HG03103 (cell line): ENCODE measurements around the gene STN1.

Experiments
- ATAC-seq: cut with Tn5 transposase; IDR thresholded peaks from one replicate; pipeline ENCODE4 v1.9.1; 2021; ENCODE audit warnings: low read depth; ENCODE audit not compliant: unreplicated experiment

STN1 gene, protein sequence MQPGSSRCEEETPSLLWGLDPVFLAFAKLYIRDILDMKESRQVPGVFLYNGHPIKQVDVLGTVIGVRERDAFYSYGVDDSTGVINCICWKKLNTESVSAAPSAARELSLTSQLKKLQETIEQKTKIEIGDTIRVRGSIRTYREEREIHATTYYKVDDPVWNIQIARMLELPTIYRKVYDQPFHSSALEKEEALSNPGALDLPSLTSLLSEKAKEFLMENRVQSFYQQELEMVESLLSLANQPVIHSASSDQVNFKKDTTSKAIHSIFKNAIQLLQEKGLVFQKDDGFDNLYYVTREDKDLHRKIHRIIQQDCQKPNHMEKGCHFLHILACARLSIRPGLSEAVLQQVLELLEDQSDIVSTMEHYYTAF

DNA sequence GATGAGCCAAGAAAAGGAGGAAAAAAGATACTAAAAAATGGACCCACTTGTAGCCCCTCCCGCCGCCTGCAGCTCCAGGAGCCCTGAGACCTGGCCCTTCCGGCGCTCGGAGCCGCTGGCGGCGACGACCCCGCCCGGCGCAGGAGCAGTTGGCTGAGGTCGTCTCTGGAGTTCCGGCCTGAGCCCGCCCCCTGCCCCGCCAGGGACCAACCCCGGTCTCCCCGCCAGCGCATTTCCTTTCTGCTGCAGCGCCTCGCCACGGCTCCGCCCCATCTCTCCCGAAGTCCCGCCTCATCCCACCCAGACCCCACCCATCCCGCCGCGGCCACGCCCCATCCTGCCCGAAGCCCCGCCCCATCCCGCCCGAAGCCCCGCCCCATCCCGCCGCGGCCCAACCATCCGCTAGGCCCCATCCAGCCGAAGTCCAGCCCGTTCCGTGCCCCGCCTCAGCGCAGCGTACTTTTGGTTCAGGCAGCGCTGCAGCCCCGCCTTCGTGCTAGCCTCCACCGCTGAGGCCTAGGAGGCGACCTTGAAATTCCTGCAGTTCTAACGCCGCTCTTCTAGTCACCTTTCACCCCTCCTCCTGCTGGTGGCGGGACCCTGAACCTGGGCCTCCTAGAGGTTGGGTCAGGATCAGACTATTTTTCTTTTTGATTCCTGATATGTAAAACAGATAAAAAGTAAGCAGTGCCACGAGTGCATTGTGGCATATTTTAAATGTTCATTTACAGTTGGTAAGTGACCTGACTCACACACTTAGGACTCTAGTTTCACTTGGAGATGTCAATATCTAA, at the start of gene STN1:
TSS of gene STN1 (minus strand) at position 132 of the 794 bp plus-strand sequence. CDS start 590 bp downstream, outside the sequence.
- peak; percentile 92 for ATAC-seq

DNA sequence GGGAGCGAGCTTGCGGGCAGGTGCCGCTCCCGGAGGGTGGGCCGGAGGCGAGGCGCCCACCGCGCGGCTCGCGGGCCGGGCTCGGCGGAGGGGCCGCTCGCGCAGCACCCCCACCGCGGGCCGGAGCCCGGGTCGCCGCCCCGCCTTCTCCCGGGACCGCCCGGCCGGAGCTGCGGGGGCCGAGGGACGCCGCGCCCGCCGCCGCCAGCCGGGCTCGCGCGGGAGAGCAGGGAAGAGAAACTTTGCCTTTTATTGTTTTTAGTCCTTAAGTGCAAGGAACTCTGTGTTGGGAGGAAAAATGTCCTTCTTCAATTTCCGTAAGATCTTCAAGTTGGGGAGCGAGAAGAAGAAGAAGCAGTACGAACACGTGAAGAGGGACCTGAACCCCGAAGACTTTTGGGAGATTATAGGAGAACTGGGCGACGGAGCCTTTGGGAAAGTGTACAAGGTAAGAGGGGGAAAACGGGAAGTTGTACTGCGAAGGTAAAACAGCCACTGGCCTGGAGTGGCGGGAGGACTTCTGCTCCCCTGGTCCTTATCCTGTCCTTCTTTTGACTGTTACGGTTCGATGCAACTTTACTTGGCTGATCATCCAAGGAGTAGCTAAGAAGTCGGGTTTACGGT, 49.6 kb upstream of the STN1 start:
- ATAC-seq, result peak; percentile 31

DNA sequence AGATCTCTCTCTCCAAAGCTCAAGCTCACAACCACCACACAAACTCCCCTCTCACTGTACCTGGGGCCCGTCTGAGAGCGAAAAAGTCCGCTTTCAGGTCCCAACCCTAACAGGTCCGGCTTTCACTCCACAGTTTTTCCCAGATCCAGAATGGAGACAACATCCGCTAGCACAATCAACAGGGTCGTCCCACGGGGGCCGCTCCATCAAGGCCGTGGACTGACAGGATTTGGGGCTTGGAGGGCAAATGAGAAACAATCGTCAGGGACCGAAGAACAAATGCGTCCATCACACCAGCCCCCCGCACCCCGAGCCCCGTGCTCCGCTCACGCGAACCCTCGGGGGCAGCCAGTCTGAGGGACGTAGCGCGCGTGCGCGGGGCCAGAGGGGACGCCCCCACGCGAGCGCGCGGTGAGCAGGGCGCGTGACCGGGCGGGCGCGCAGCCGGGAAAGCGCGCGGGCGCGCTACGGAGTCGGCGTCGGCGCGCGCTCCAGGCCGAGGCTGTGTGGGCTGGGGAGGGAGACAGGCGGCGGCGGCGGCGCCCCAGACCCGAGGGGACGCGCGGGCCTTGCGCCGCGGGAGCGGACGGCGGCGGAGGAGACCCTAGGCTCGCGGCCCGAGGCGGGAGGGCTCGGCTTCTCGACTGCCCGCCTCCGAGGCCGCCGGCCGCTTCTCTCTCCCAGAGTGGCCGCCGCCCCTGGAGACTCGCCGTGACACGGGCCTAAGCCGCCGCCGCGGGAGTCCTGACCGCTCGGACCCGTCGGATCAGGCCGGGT, 48.9 kb upstream of the STN1 start, which contains the start of gene SLK:
TSS of gene SLK (plus strand) at position 470 of the 777 bp plus-strand sequence. CDS start 606 bp downstream, outside the sequence.
- ATAC-seq, result peak; percentile 70

DNA sequence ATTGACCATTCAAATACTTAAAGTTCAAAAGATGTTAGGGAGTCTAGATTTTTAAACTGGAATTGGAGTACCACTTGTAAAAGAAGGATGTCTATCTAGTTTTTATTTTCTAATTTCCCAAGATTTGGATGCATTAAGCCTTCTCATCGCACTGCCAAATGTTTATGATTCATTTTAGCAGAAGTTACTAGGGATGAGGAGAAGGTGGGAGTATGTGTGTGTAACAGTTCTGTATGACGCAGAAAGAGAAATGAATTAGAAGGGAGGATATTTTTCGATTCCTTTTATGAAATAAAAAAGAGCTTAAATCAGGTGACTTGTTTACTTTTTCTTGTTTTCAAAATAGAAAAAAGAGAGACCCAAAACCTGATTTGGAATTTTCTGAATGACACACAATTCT, 42.1 kb upstream of the STN1 start:
- ATAC-seq, result no peak

DNA sequence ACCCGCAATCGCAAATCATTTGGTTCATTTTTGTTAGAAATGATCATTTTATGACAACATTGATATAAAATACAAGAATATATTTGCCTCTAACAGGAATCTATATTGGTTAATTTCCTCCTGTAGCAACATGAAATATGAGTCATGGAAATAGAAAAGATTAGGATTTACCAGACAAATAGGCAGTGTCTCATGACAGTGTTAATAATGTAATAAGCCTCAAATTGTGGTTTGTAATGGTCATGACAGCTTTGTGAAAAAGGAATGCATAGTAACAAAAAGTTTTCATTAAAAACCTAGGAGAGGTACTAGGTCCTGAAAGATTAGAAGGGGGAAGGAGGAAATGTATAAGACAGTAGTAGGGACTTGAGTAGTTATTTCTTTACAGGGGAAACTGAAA, 41.0 kb upstream of the STN1 start:
- no peak for ATAC-seq

DNA sequence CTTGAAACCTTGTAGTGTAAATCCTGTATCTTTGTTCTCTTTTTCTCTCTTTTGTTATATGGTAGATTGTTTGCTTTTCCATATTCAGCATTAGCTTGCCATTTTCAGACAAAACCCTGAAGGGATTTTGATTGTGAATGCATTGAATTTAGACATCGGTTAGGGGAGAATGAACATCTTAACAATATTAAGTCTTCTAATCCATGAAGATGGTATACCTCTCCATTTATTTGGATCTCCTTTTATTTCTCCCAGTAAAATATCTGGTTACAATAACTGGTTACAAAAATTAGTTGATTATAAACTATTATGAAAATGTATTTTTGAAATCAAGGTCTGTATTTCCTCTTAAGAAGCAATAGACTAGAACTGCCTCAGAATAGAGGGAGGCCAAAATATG, 36.6 kb upstream of the STN1 start:
- no peak for ATAC-seq

DNA sequence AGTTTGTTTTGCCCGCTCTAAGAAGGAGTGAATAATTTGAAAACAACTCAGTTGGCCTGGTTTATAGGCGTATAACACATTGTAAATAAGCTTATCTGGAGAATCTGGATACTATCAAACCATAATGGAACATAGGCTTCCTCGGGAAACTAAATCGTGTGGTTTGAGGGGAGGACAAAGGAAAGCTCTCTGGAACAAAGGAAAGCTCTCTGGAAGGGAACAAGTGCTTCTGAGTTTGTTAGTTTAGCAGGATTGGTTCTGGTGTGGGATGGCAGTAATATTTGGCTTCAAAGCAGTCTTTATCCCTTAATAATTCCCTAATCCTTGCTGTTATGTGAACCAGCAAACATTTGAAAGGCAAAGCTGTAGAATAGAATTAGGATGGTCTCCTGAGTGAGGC, 34.0 kb upstream of the STN1 start:
- no peak for ATAC-seq

DNA sequence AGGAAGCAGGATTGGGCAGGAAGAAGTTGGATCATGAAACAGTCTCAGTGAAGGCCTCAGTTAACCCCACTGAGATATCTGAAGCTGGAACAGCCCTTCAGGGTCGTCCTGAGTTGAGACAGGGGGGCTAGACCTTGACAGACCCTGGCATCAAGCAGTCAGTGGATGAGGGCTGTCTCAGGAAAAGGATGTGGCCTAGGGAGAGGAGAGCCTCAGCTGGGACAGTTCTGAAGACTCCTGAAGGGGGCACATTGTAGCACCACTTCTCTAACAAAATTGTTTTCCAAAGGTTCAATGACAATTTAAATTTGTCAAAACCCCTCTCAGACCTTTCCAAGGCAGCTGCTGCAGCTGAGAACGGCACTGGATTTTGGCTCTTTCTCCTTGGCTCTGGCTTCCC, 33.2 kb upstream of the STN1 start:
- ATAC-seq, result no peak

DNA sequence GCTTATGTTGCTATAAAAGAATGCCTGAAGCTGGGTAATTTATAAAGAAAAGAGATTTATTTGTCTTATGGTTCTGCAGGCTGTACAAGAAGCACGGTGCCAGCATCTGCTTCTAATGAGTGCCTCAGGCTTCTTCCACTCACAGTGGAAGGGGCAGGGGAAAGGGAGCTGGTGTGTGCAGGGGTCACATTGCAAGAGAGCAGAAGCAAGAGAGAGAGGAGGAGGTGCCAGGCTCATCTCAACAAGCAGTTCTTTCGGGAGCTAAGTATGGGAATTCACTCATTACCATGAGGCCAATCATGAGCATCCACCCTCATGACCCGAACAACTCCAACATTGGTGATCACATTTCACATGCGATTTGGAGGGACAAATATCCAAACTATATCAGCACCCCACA, 31.7 kb upstream of the STN1 start:
- ATAC-seq, result no peak

DNA sequence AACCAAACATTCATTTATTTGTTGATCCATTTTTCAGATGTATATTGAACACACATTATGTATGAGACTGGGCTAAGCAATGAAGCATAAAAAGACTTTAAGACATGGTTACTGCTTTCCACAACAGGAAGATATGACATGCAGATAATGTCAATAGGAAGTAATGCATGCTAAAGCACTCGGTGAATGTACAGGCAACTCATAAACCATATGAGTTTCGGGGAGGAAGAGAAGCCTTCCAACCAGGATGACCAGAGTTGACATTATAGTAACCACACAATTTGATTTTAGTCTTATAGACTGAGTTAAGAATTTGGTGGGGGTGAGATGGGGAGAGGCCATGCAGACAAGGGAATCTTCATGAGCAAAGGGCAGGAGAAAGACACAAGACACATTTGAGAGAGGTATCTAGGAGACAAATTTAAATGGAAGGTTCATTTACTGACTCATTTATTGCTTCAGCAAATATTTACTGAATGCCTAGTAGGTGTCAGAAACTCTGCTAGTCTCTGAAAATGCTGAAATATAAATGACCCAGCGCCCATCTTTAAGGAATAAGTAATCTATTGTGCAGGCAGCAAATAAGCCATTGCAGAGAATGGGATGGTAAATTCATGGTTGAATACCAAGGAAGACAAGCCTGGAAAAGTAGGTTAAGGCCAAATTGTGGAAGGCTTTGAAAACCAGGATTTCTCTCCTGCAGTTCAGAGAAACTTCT, 30.0 kb upstream of the STN1 start:
- ATAC-seq, result no peak

DNA sequence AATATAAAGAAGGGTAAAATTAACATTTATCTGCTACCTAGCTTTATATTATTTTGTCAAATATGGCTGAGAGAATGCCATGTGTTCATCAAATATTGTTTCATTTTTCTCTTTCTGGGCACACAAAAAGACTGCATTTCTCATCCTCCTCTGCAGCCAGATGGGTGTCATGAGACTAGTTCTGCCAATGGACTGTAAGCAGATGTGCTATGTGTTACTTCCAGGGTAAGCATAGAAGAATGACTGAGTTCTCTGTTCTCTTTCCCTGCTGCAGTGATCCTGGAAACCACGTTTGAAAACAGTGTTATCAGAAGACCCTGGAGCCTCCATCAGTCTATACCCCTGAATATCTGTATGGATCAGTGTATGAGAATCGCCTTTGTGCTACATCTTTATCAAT, 24.9 kb upstream of the STN1 start:
- ATAC-seq, result no peak

DNA sequence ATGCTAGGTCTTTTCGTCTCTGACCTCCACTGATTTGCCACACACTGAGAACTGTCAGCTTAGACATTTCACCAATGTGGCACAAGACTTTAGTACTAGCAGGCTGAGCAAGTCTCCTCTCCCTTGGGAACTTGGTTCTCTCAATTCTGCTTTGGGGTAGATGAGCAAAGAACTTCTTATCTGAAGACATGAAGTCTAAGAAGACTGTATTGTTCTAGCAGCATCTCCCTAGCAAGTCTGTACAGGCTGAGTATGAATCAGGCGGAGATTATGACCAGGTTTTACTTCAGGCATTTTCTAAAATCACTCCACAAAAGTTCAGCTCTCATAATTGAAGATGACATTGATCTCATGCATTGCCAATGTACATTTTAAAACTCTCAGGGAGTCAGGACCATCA, 23.8 kb upstream of the STN1 start:
- ATAC-seq, result no peak

DNA sequence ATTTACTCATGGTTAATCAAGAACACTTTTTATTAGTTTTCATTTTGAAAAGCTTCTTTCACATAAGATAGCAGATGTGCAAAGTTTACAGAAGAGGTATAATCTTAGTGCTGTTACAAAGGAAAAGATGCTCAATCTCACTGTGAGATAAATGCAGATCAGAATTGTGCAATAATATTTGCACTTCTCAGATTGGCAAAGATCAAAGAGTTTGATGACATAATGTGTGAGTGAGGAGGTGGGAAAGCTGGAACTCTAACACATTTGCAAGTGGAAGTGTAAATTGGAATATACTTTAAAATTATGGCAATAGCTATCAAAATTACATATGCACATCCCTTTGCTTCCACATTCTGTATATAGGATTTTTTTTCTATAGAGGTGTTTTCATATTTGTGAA, 21.5 kb upstream of the STN1 start:
- no peak for ATAC-seq

DNA sequence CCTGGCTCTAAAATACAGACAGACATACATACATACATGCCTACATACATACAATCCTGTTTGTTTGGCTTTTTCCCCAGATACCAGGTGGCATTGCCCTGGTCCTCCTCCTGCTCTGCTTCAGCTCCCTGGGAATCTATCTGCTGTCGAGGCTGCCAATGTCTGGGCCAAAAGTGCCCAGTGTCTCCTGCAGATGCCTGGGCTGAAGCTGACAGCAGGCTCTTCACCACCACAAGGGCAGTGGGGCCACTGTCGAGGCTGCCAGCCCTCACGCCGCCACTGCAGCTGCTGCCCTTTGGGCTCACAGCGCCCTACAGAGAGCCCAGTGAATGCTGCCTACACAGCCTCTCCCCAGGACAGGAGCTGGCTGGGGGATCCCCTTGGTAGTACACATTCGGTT, 18.0 kb upstream of the STN1 start:
- ATAC-seq, result no peak

DNA sequence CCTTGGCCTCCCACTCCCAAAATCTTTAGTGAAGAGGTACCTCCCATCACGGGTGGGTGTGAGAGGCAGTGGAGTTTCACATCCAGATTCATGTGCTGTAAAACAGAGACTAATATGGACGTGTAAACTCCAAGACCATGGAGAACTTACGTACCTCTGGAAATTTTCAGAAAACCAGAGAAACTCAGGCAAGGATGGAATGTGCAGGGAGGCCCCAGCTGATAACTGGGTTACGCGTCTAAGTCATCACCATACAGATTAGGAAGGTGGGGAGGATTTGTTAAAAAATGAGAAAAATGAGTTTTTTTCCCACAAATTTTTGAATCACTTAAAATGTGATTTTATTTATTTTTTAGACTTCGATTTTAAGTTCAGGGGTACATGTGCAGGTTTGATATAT, 16.3 kb upstream of the STN1 start:
- no peak for ATAC-seq

DNA sequence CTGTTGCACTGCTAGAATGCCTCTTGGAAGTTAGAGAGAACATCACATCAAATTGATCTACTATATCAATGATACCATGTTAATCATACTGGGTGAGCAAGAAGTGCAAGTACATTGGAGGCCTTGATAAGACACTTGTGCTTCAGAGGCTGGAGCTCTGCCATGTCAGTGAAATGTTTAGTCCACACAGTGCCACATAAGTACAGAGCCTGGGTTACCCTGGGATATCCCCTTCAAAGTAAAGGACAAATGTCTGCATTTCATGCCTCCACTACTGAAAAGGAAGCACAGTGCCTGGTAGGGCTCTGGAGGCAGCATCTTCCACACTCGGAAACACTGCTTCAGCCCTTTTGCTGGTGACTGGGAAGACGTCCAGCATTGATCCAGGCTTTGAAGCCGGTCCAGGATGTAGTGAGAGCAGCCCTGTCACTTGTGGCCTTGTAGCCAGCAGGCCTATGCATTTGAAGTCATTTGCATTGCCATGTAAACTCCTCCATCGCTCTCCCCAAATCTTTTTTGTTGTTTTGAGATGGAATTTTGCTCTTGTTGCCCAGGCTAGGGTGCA, 15.7 kb upstream of the STN1 start:
- ATAC-seq, result no peak

DNA sequence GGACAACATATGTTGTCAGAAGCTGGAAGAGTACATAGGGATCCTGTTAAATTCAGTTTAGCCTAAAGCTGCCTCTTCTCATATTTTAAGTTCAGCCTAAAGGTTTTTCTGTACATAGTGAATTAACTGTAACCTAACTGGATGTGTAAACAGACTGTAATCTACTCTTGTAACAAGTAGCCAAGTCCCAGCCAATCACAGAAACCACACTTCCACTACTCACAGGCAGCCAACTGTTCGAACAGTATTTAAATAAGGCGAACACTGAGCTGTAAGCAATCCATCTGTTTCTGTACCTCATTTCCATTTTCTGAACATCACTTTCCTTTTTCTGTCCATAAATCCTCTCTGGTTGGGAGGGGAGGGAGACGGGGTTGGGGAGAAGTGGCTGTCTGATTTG, 15.0 kb upstream of the STN1 start:
- ATAC-seq, result no peak

DNA sequence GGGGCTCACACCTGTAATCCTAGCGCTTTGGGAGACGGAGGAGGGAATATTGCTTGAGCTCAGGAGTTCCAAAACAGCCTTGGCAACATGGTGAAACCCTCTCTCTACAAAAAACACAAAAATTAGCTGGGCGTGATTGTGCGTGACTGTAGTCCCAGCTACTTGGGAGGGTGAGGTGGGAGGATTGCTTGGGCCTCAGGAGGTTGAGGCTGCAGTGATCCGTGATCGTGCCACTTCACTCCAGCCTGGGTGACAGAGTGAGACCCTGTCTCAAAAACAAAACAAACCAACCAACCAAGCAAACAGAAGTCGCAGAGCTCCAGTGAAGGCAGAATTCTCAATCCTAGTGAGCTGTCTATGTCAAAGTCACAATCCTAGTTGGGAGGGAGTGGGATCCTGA, 14.3 kb upstream of the STN1 start:
- no peak for ATAC-seq

DNA sequence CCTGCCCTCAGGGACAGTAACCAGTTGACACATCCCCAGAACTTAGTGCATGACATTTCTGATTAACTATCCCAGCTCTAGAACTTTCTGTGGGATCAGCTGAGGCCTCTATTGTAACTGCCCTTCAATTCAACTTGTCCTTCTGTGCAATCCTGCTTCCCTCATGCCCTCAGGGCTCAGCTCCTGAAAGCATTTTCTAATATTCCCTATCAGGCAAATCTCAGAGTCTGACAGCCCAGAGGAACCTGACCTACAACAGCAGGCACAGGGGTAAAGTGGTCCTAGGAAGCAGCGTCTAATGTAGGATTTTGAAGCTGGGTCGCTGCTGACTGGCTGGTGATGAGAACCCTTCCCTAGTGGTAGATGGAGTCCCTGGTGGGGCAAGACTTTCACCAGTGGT, 13.6 kb upstream of the STN1 start:
- no peak for ATAC-seq

DNA sequence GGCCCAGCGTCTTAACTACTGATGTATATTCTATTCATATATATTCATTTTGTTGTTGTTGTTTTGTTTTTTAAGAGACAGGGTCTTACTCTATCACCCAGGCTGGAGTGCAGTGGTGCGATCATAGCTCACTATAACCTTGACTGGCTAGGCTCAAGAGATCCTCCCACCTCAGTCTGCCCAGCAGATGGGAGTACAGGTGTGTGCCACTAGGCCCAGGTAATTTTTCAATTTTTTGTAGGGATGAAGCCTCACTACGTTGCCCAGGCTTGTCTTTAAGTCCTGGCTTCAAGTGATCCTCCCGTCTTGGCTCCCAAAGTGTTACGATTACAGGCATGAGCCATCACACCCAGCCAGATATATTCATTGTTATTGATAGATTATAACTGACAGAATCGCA, 12.9 kb upstream of the STN1 start:
- no peak for ATAC-seq
